Esophagus squamous epithelium (tissue), 5 donors: Measurements from ENCODE around the gene HECW1. TPM values are rescaled to one million over a fixed set of nuclear protein-coding genes. Genes with fewer than 3 reads are reported as not detected.
"Not testable (repeated sequence)": the region's sequence is repeated elsewhere in the genome, so short reads cannot be mapped to it uniquely, and the experiment has no call there.

Source experiments
- DNase-seq: peaks from one replicate; lab custom pipeline; 2025; lab: John Stamatoyannopoulos, UW
- H3K27ac ChIP-seq, 4 donors: fragments of 200-600 bp; sonication (generic); one replicate each; pipeline ENCODE4 v1.5.1; 2016 to 2019; ENCODE audit warnings: mild to moderate bottlenecking in 1 of 4
- H3K27me3 ChIP-seq, 4 donors: fragments of 200-600 bp; sonication (generic); 1 replicate in 3 of 4; 2 replicates in 1 of 4; pipeline versions ENCODE4 v1.5.1 to v1.6.0; 2017 to 2021; ENCODE audit warnings: antibody characterized with exemption in 1 of 4
- H3K36me3 ChIP-seq, 3 donors: fragments of 200-600 bp; sonication (generic); one replicate each; pipeline ENCODE4 v1.5.1; 2016 to 2019
- H3K4me1 ChIP-seq, 3 donors: fragments of 200-600 bp; sonication (generic); one replicate each; pipeline ENCODE4 v1.5.1; 2017 to 2019
- H3K4me3 ChIP-seq, 4 donors: fragments of 200-600 bp; sonication (generic); 1 replicate in 3 of 4; 2 replicates in 1 of 4; pipeline ENCODE4 v1.5.1; 2016 to 2019; ENCODE audit warnings: mild to moderate bottlenecking in 2 of 4, moderate library complexity in 1 of 4
- H3K9me3 ChIP-seq, 3 donors: fragments of 200-600 bp; sonication (generic); one replicate each; pipeline ENCODE4 v1.5.1; 2016 to 2019
- CTCF ChIP-seq, 6 experiments: fragments of 450-650 bp in 4 of 6; fragments of 200-600 bp in 2 of 6; sonication (generic) in 2 of 6; IDR thresholded peaks; one replicate each; pipeline ENCODE4 v1.5.1; 2016 to 2019; ENCODE audit warnings: antibody characterized with exemption in 6 of 6, mild to moderate bottlenecking in 4 of 6, moderate library complexity in 4 of 6
- POLR2A ChIP-seq, 4 donors: fragments of 450-650 bp; IDR thresholded peaks; one replicate each; pipeline ENCODE4 v1.6.1; 2017; ENCODE audit warnings: antibody characterized with exemption in 4 of 4, mild to moderate bottlenecking in 4 of 4, moderate library complexity in 3 of 4
- WGBS, 2 donors: methylation state at CpG; one replicate each; pipeline ENCODE4 v1.1.5; 2018; 5-methylcytosine and 5-hydroxymethylcytosine counted together
- intact Hi-C: fragments of 100-400 bp; cut with DNase I; formaldehyde crosslinking; loops from one replicate; pipeline ENCODE4 v1.15.0; 2022
- total RNA-seq, 4 donors: library from RNA; depleted of rRNA; stranded (reverse); fragments of >200 nt; gene quantifications; one replicate each; pipeline ENCODE4 v1.1.0, GENCODE V29; 2016
- donor health status: DM: yes; HTN: yes; CAD: no.

The HECW1 gene
- total RNA-seq, 4 donors from 2014 or later = 0.18 to 0.57 (median 0.19) TPM; not detected in 1

DNA sequence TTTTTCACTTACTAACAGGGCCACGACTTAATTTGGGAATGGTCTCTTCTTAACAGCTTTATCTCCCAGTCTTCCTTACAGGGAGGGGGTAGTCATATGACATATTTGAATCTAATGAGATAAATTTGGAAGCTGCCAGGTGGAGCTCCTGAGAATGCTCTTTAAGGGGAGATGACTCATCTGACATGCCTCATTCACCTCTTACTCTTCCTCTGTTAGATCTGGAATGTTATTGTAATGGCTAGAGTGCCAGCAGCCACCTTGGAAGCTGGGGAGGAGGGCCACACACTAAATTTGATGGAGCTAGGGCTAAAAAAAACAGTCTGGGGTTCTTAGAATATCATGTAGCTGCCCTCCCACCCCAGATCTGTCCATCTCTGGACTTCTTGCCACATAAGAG, 22.7 kb downstream of the HECW1 start:
- TF ChIP-seq CTCF (IDR thresholded peaks at IDR 0.05) (no peak), POLR2A (IDR thresholded peaks at IDR 0.05) (no peak)
- Histone ChIP-seq H3K27me3 (peaks cover 0 to 9% (median 0%) of the 10 kb centered on the region in 4 donors), H3K9me3 (no peaks in the 10 kb centered on the region), H3K36me3 (no peaks in the 10 kb centered on the region), H3K4me3 (no peak overlapping the region), H3K4me1 (no peaks in the 10 kb centered on the region), H3K27ac (no peak overlapping the region)
- intact Hi-C loops = no loop called here
- WGBS, 2 donors = 45 to 57% methylated on average over 1 of the region's 1 CpG
- no peak for DNase-seq

GRCh38 chr7:43136064-43136463, 23.6 kb downstream of the HECW1 start:
- intact Hi-C loops = no loop called here
- H3K27me3 ChIP-seq = peaks cover 0 to 9% (median 0%) of the 10 kb centered on the region in 4 donors
- TF ChIP-seq CTCF (IDR thresholded peaks at IDR 0.05) = no peak
- no peak for TF ChIP-seq POLR2A (IDR thresholded peaks at IDR 0.05)
- DNase-seq = no peak
- 39 to 84% methylated on average over 2 of the region's 2 CpGs for WGBS, 2 donors
- H3K27ac ChIP-seq = no peak overlapping the region
- no peaks in the 10 kb centered on the region for H3K4me1 ChIP-seq
- no peak overlapping the region for H3K4me3 ChIP-seq
- H3K36me3 ChIP-seq = no peaks in the 10 kb centered on the region
- H3K9me3 ChIP-seq = no peaks in the 10 kb centered on the region

DNA sequence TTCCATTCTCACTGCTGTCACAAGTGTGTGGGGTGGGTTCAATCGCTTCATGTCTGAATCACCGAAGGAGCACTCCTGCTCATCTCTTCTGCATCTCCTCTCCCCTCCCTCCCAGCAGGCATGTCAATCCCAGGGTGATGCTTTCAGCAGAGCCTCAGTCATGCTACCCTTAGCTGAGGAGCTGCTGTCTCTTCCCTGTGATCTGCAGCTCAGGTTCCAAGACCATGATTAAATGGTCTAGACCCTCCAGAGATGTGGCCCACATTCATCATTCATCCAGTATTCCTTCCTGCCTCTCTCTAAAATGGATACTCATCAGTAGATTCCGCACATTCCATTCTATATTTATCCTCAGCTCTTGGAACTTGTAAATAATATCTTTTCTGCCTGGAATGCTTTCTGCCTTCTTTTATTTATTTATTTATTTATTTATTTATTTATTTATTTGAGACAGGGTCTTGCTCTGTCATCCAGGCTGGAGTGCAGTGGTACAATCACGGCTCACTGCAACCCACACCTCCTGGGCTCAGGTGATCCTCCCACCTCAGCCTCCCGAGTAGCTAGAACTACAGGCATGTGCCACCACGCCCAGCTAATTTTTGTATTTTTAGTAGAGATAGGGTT, 24.8 kb downstream of the HECW1 start:
- H3K9me3 ChIP-seq, DNase-seq, intact Hi-C loops, H3K4me1 ChIP-seq, H3K36me3 ChIP-seq, H3K4me3 ChIP-seq, H3K27ac ChIP-seq, H3K27me3 ChIP-seq: not testable (repeated sequence)
- 75 to 86% methylated on average over 6 of the region's 6 CpGs for WGBS, 2 donors

DNA sequence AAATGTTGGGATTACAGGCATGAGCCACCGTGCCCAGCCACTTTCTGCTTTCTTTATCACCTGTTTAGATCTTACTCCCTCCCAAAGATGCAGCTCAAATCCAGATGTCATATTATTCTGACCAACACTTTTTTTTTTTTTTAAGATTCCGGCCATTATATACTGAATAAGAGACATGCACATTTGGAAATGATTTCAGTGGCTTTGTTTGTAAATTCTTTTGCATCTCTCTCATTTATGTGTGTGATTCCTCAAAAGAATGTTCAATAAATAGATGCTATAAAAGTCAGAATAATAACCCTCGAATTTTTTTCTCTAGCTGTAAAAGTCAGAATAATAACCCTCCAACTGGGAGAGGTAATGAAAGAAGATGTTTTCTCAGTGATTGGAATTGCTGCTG, 25.4 kb downstream of the HECW1 start:
- no peak for TF ChIP-seq POLR2A (IDR thresholded peaks at IDR 0.05)
- no peak for TF ChIP-seq CTCF (IDR thresholded peaks at IDR 0.05)
- no peaks in the 10 kb centered on the region for H3K36me3 ChIP-seq
- WGBS, 2 donors = 62 to 75% methylated on average over 3 of the region's 3 CpGs
- no peak overlapping the region for H3K27ac ChIP-seq
- H3K27me3 ChIP-seq = peaks cover 0 to 9% (median 0%) of the 10 kb centered on the region in 4 donors
- no peaks in the 10 kb centered on the region for H3K9me3 ChIP-seq
- intact Hi-C loops = no loop called here
- H3K4me3 ChIP-seq = no peak overlapping the region
- DNase-seq = no peak
- H3K4me1 ChIP-seq = no peaks in the 10 kb centered on the region

DNA sequence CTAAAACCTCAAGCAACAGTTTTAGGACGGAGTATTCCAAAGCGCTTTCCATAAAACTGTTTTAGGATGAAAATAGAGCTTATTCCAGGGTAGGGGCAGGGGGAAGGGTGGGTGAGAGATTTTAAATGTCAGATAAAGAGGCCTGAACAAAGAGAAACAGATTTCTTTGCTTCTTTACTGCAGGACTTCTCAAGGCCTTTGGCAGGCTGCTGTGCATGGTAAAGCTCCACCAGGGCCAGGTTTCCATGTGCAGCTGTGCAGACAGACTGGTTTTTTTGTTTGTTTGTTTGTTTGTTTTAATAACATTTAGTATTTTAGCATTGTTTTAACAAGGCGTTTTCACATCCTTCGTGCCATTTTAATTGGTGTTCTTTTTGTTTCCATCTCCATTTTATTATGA, 26.3 kb downstream of the HECW1 start:
- Histone ChIP-seq H3K36me3 (no peaks in the 10 kb centered on the region), H3K27me3 (peaks cover 0 to 9% (median 0%) of the 10 kb centered on the region in 4 donors), H3K4me3 (no peak overlapping the region), H3K9me3 (no peaks in the 10 kb centered on the region), H3K4me1 (no peaks in the 10 kb centered on the region), H3K27ac (no peak overlapping the region)
- WGBS, 2 donors = 79 to 92% methylated on average over 4 of the region's 4 CpGs
- DNase-seq = no peak
- intact Hi-C loops = no loop called here
- TF ChIP-seq POLR2A (IDR thresholded peaks at IDR 0.05) (no peak), CTCF (IDR thresholded peaks at IDR 0.05) (no peak)
